Choroid plexus epithelial cell (primary cell): ENCODE data around the gene VPS4B.
"Not testable (repeated sequence)": the region's sequence is repeated elsewhere in the genome, so short reads cannot be mapped to it uniquely, and the experiment has no call there.

Experiments used
- DNase-seq: peaks from one replicate; pipeline ENCODE4 v3.0.0-alpha.2; 2010; ENCODE audit warnings: low read depth
- H3K4me3 ChIP-seq: 2 replicates; pipeline ENCODE4 v1.5.1; 2011; ENCODE audit warnings: low read depth, mild to moderate bottlenecking, control low read depth, low read length, moderate library complexity
- TF ChIP-seq, protein P1 (sequence below): conservative IDR thresholded peaks from 2 replicates; pipeline ENCODE4 v1.5.1; 2011; ENCODE audit warnings: low read depth, mild to moderate bottlenecking, control low read depth, inconsistent platforms, low read length, moderate library complexity

The VPS4B gene

DNA sequence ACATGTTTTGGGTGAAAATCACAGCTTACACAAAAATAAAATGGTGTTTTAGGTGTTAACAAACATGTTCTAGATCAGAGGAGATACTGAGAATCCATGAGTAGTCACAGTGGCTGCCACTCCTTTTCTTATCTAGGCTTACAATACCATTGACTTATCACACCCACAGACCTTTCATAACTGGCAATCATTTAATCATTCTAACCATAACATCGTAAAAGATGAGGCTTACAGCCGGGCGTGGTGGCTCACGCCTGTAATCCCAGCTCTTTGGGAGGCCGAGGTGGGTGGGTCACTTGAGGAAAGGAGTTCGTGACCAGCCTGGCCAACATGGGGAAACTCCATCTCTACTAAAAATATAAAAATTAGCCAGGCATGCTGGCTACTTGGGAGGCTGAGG lies 35.7 kb upstream of the VPS4B start:
- no peak overlapping the region for H3K4me3 ChIP-seq
- TF ChIP-seq, protein P1, sequence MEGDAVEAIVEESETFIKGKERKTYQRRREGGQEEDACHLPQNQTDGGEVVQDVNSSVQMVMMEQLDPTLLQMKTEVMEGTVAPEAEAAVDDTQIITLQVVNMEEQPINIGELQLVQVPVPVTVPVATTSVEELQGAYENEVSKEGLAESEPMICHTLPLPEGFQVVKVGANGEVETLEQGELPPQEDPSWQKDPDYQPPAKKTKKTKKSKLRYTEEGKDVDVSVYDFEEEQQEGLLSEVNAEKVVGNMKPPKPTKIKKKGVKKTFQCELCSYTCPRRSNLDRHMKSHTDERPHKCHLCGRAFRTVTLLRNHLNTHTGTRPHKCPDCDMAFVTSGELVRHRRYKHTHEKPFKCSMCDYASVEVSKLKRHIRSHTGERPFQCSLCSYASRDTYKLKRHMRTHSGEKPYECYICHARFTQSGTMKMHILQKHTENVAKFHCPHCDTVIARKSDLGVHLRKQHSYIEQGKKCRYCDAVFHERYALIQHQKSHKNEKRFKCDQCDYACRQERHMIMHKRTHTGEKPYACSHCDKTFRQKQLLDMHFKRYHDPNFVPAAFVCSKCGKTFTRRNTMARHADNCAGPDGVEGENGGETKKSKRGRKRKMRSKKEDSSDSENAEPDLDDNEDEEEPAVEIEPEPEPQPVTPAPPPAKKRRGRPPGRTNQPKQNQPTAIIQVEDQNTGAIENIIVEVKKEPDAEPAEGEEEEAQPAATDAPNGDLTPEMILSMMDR = no peak
- no peak for DNase-seq

GRCh38 chr18:63454497-63454896 lies 32.2 kb upstream of the VPS4B start:
- TF ChIP-seq, protein P1 = no peak
- no peak for DNase-seq
- H3K4me3 ChIP-seq = no peak overlapping the region

- not testable (repeated sequence) for H3K4me3 ChIP-seq, DNase-seq
These were observed 30.5 kb upstream of the VPS4B start for GRCh38 chr18:63452751-63453150.

DNA sequence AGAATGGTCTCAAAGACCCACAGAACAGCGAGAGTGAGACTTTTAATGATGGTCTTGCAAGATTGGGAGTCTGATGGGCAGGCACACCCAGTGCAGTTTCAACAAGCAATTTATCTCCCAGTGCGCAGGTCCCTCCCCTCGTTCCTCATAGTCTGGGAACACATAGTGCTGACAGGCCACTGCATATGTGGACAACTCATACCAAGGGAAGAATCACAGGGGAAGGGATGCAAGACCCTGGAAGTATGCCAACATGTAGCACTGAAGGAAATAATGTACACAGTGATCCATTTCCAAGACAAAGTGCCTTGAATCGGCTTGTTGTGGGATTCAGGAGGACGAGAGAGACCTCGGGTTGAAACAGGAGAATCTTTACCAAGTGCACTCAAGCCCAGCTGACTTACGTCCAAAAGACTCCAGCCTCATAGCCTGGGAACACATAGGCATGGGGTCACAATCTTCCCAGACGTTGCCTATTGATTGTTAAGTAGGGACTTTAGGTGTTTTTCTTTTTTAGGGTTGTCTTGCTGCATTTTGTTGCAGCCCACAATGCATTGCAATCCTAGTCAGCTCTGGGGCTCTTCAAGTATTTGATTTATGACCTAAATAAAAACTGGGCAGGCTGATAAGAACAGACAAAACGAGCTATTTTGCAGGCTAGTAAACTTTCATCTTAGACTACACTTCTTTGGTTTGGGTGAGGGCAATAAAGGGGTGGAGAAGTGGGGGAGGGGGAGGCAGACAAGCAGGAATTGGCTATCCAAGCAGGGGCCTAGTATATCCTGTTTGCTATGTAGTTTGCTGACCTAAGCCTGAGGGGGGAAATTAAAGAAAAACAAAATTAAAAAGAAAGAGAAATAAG lies 29.8 kb upstream of the VPS4B start:
- peak; percentile 75 for DNase-seq
- no peak overlapping the region for H3K4me3 ChIP-seq
- TF ChIP-seq, protein P1 = no peak

DNA sequence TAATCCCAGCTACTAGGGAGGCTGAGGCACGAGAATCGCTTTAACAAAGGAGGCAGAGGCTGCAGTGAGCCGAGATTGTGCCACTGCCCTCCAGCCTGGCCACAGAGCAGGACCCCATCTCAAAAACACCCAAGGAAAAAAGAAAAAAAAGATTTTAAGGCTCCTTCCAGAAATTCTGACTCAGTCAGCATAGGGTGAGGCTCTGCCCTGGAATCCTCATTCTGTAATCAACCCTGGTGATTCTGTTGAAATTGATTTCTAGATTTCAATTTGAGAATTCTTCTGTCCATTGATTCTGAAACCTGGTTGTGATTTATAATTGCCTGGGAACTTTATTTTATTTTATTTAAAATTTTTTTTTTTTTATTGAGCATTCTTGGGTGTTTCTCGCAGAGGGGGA lies 27.1 kb upstream of the VPS4B start:
- TF ChIP-seq, protein P1 = no peak
- DNase-seq = no peak
- H3K4me3 ChIP-seq = no peak overlapping the region

DNA sequence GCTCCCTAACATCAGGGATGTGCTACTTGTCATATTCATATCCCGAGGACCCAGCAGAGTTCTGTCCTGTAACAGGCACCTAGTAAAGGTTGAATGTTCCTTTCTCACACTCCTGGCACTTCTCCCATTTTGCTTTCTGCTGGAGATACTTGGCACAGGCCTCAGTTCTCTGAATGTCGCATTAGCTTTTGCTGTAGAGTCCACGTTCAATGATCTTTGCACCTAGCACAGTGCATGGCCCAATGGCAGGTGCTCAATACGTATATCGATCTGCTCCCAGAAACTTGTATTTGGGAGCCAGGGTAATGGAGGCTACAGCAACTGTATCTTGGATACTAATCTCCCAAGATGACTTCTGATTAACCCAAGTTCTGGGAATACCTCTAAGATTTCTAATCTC lies 24.8 kb upstream of the VPS4B start:
- TF ChIP-seq, protein P1 = no peak
- DNase-seq = no peak
- no peak overlapping the region for H3K4me3 ChIP-seq

DNA sequence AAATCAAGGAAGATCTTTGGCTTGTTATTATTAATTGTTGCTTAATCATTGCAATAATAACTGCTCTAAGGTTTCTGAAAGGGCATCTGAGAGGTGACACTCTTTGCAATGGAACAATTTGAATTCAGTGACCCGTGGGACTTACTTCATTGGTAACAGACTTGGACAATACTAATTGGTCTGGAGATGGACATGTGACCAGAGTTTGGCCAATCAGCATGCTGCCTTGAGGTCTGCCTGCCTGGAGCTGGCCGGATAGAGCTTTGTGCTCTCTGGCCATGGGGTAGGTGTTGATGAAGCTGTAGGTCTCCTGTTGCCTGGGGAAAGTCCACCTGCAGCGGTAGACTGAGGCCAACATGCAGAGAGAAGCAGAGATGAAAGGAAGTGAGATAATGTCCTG lies 24.0 kb upstream of the VPS4B start:
- DNase-seq = no peak
- TF ChIP-seq, protein P1 = no peak
- no peak overlapping the region for H3K4me3 ChIP-seq
